WTC11 (cell line): ENCODE data around the gene EVI2A. TPM values are rescaled to one million over a fixed set of nuclear protein-coding genes. Genes with fewer than 3 reads are reported as not detected.
"Not testable (repeated sequence)": the region's sequence is repeated elsewhere in the genome, so short reads cannot be mapped to it uniquely, and the experiment has no call there.

Experiments
- ATAC-seq: fragments of 200-7000 bp; cut with Tn5 transposase; 2 replicates; pipeline ENCODE4 v1.10.0; 2021; ENCODE audit warnings: mild to moderate bottlenecking, moderate library complexity
- CTCF ChIA-PET: fragments of 300-600 bp; sonication (Branson Sonifier 250); formaldehyde crosslinking; loops from one replicate; lab custom pipeline; 2021; ENCODE audit warnings: antibody characterized with exemption; lab: Charles Lee
- POLR2A ChIA-PET: fragments of 350-600 bp; sonication (Branson Sonifier 250); formaldehyde crosslinking; loops from one replicate; lab custom pipeline; 2021; ENCODE audit warnings: antibody characterized with exemption; lab: Charles Lee
- DNase-seq: peaks from one replicate; pipeline ENCODE4 v3.0.0; 2021; ENCODE audit warnings: low spot score
- H3K27ac Mint-ChIP-seq: 2 replicates; pipeline ENCODE4 v1.8.0; 2021; ENCODE audit warnings: mixed read lengths
- H3K27me3 Mint-ChIP-seq: 2 replicates; pipeline ENCODE4 v1.8.0; 2021; ENCODE audit warnings: low read depth, mild to moderate bottlenecking, moderate library complexity, mixed read lengths
- H3K36me3 Mint-ChIP-seq: 2 replicates; pipeline ENCODE4 v1.8.0; 2021; ENCODE audit warnings: mixed read lengths
- H3K4me1 Mint-ChIP-seq: 2 replicates; pipeline ENCODE4 v1.8.0; 2022; ENCODE audit warnings: mixed read lengths
- H3K4me3 Mint-ChIP-seq: 2 replicates; pipeline ENCODE4 v1.8.0; 2021; ENCODE audit warnings: mild to moderate bottlenecking, moderate library complexity, mixed read lengths
- H3K9me3 Mint-ChIP-seq: 2 replicates; pipeline ENCODE4 v1.8.0; 2021; ENCODE audit warnings: mixed read lengths
- AFF4 ChIP-seq: sonication (generic); formaldehyde crosslinking; IDR thresholded peaks from 2 replicates; pipeline ENCODE4 v1.8.1; 2023; ENCODE audit warnings: mild to moderate bottlenecking, missing genetic modification reagents, borderline replicate concordance
- AR ChIP-seq: fragments of 250-450 bp; sonication (Bioruptor Pico); IDR thresholded peaks from 2 replicates; pipeline ENCODE4 v1.9.0; 2021; ENCODE audit warnings: mild to moderate bottlenecking
- ATF2 ChIP-seq: sonication (generic); formaldehyde crosslinking; IDR thresholded peaks from 2 replicates; pipeline ENCODE4 v1.8.1; 2022; ENCODE audit warnings: low read depth, missing genetic modification reagents, borderline replicate concordance
- HMGXB4 ChIP-seq: sonication (generic); formaldehyde crosslinking; IDR thresholded peaks from 2 replicates; pipeline ENCODE4 v1.8.1; 2023; ENCODE audit warnings: mild to moderate bottlenecking, moderate library complexity, missing genetic modification reagents
- MXD4 ChIP-seq: fragments of 250-450 bp; sonication (Bioruptor Pico); IDR thresholded peaks from 2 replicates; pipeline ENCODE4 v1.8.0; 2021; ENCODE audit warnings: mild to moderate bottlenecking, moderate library complexity, borderline replicate concordance
- NR1H2 ChIP-seq: sonication (generic); formaldehyde crosslinking; IDR thresholded peaks from 2 replicates; pipeline ENCODE4 v1.9.0; 2021; ENCODE audit warnings: mild to moderate bottlenecking, moderate library complexity, missing genetic modification reagents
- RORB ChIP-seq: fragments of 250-450 bp; sonication (Bioruptor Pico); IDR thresholded peaks from 2 replicates; pipeline ENCODE4 v1.9.0; 2021; ENCODE audit warnings: mild to moderate bottlenecking
- ZNF138 ChIP-seq: sonication (generic); formaldehyde crosslinking; conservative IDR thresholded peaks from 2 replicates; pipeline ENCODE4 v1.8.1; 2022; ENCODE audit warnings: mild to moderate bottlenecking, moderate library complexity, missing genetic modification reagents
- ZNF281 ChIP-seq: sonication (generic); formaldehyde crosslinking; IDR thresholded peaks from 2 replicates; pipeline ENCODE4 v1.8.0; 2023; ENCODE audit warnings: mild to moderate bottlenecking, missing genetic modification reagents
- ZNF671 ChIP-seq: fragments of 250-450 bp; sonication (Bioruptor Pico); IDR thresholded peaks from 2 replicates; pipeline ENCODE4 v1.8.0; 2021; ENCODE audit warnings: mild to moderate bottlenecking
- total RNA-seq: library from RNA; stranded (reverse); gene quantifications from 3 replicates; pipeline ENCODE4 v1.2.3, GENCODE V29; 2021

Gene EVI2A
- total RNA-seq, 1 experiment from 2014 or later, result 0.15 TPM

GRCh38 chr17:31349454-31349853 is 28.0 kb upstream of the EVI2A start:
- ATAC-seq, result no peak
- POLR2A ChIA-PET, result no interaction called here
- H3K4me1 Mint-ChIP-seq, result no peaks in the 10 kb centered on the region
- no peaks in the 10 kb centered on the region for H3K27me3 Mint-ChIP-seq
- no peak for TF ChIP-seq HMGXB4
- no peak for TF ChIP-seq NR1H2 (CRISPR knock-in tag)
- no peak for TF ChIP-seq AR
- TF ChIP-seq RORB (CRISPR knock-in tag), result no peak
- no peak for TF ChIP-seq ZNF281 (CRISPR knock-in tag)
- no peak for TF ChIP-seq AFF4 (CRISPR knock-in tag)
- TF ChIP-seq ZNF671 (CRISPR knock-in tag), result no peak
- no peak for TF ChIP-seq MXD4 (CRISPR knock-in tag)
- TF ChIP-seq ZNF138 (CRISPR knock-in tag), result no peak
- TF ChIP-seq ATF2 (CRISPR knock-in tag), result no peak
- H3K4me3 Mint-ChIP-seq, result no peak overlapping the region
- peaks cover 10% of the 10 kb centered on the region for H3K36me3 Mint-ChIP-seq
- CTCF ChIA-PET, result no interaction called here
- no peaks in the 10 kb centered on the region for H3K9me3 Mint-ChIP-seq
- DNase-seq, result no peak
- no peak overlapping the region for H3K27ac Mint-ChIP-seq

GRCh38 chr17:31345191-31345747 is 23.8 kb upstream of the EVI2A start:
- H3K4me3 Mint-ChIP-seq, H3K27me3 Mint-ChIP-seq, H3K9me3 Mint-ChIP-seq, H3K27ac Mint-ChIP-seq, ATAC-seq, DNase-seq, CTCF ChIA-PET, H3K36me3 Mint-ChIP-seq, H3K4me1 Mint-ChIP-seq, POLR2A ChIA-PET: not testable (repeated sequence)
